Ecto neural progenitor cell (in vitro differentiated cells): Measurements from ENCODE around the gene EVI5L.

ENCODE experiments used
- DNase-seq: peaks from one replicate; pipeline ENCODE4 v3.0.0-alpha.2; 2018; ENCODE audit warnings: low spot score

EVI5L gene

GRCh38 chr19:7817801-7818200, 12.2 kb upstream of the EVI5L start:
- DNase-seq, result no peak

- DNase-seq, result no peak
These were observed 11.2 kb upstream of the EVI5L start for GRCh38 chr19:7818806-7819205.

- no peak for DNase-seq
These were observed 10.7 kb upstream of the EVI5L start for GRCh38 chr19:7819337-7819736.

GRCh38 chr19:7820588-7820987, 9.4 kb upstream of the EVI5L start:
- DNase-seq, result no peak

GRCh38 chr19:7822910-7823515, 7.0 kb upstream of the EVI5L start:
- no peak for DNase-seq

- no peak for DNase-seq
These were observed 6.2 kb upstream of the EVI5L start for GRCh38 chr19:7823686-7824301.

GRCh38 chr19:7829166-7829520, 875 bp upstream of the EVI5L start:
- DNase-seq, result no peak

GRCh38 chr19:7830272-7830771, 304 bp downstream of the EVI5L start:
- DNase-seq, result no peak

GRCh38 chr19:7830823-7831222, 805 bp downstream of the EVI5L start:
- no peak for DNase-seq

GRCh38 chr19:7831452-7831851, 1.4 kb downstream of the EVI5L start:
- DNase-seq, result peak; percentile 73

- DNase-seq, result no peak
These were observed 2.0 kb downstream of the EVI5L start for GRCh38 chr19:7832009-7832408.

GRCh38 chr19:7832781-7833180, 2.8 kb downstream of the EVI5L start:
- DNase-seq, result no peak

- DNase-seq, result no peak
These were observed 3.4 kb downstream of the EVI5L start for GRCh38 chr19:7833225-7834099.

GRCh38 chr19:7839476-7839875, 9.5 kb downstream of the EVI5L start:
- DNase-seq, result no peak

GRCh38 chr19:7840629-7841028, 10.6 kb downstream of the EVI5L start:
- DNase-seq, result no peak

- DNase-seq, result no peak
These were observed 12.0 kb downstream of the EVI5L start for GRCh38 chr19:7841751-7842660.

GRCh38 chr19:7842661-7843294, 12.8 kb downstream of the EVI5L start:
- no peak for DNase-seq

GRCh38 chr19:7843521-7843920, 13.5 kb downstream of the EVI5L start:
- DNase-seq, result no peak

- DNase-seq, result no peak
These were observed 14.4 kb downstream of the EVI5L start for GRCh38 chr19:7844405-7844804.

- DNase-seq, result no peak
These were observed 14.9 kb downstream of the EVI5L start for GRCh38 chr19:7844951-7845350.

GRCh38 chr19:7845390-7846154, 15.6 kb downstream of the EVI5L start:
- DNase-seq, result no peak
